Measurements from ENCODE around the gene FOXR1.
"Not testable (repeated sequence)": the region's sequence is repeated elsewhere in the genome, so short reads cannot be mapped to it uniquely, and the experiment has no call there.

- not testable (repeated sequence) for TF ChIP-seq CTCF (IDR thresholded peaks at IDR 0.05; ENCODE audit: insufficient read depth, low read depth, low read length); EZH2 (IDR thresholded peaks at IDR 0.05; ENCODE audit: insufficient read depth, low read length)
Observed at GRCh38 chr11:119017377-119017776, 45.8 kb downstream of the FOXR1 start.
